Measurements from ENCODE around the gene ERV3-1. TPM values are rescaled to one million over a fixed set of nuclear protein-coding genes. Genes with fewer than 3 reads are reported as not detected.
"Not testable (repeated sequence)": the region's sequence is repeated elsewhere in the genome, so short reads cannot be mapped to it uniquely, and the experiment has no call there.

ERV3-1 gene
- total RNA-seq, 1 experiment from 2014 or later: 16.5 TPM

DNA sequence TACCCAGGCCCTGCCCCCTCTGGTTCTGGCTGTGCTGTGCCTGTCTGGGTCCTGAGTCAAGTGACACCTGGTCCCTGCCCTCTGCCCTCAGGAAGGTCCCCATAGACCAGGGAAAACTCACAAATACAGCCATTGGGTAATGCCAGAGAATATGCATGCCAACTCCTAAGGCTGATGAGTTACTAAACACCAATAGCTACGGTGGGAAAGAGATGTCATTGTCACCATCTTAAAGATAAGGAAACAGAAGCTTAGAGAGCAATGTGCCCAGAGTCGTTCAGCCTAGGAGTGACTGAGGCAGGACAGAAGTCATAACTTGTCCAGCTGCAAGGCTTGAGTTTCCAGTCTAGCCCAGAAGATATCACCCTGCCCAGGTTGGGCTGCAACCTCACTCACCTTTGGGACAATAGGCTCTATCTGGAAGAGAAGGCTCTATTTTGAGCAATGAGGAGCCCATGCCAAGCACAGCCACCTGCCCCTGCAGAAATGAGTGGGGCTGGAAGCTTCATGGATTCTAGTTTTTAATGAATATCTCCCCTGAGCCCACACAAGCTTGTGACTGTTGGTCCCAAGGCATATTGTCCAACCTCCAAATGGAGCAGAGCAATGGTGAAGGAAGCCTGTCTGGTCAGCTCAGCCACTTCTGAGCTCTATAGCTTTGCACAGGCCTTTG lies 60.8 kb downstream of the ERV3-1 start:
- Mint-ChIP-seq H3K27me3 (ENCODE audit: low read depth) (peaks cover 40% of the 10 kb centered on the region), H3K9me3 (no peaks in the 10 kb centered on the region), H3K4me1 (peaks cover 0 to 6% of the 10 kb centered on the region in 2 experiments; a peak in 2 of 4 replicates), H3K4me3 (no peak overlapping the region; a peak in 1 of 5 replicates), H3K36me3 (ENCODE audit: insufficient read depth in 1 of 3, low read depth in 3 of 3) (peaks cover 0 to 2% (median 0%) of the 10 kb centered on the region in 3 experiments; a peak in 1 of 7 replicates), H3K27ac (no peak overlapping the region)
- Histone ChIP-seq H2AFZ (ENCODE audit: low read length) (no peak overlapping the region), H3T11ph (ENCODE audit: low read length) (no peak overlapping the region), H3K4me2 (ENCODE audit: insufficient read depth, insufficient read length, low read length) (no peak overlapping the region), H2BK20ac (ENCODE audit: low read depth, low read length, poor library complexity, severe bottlenecking) (no peak overlapping the region), H3K9me3 (ENCODE audit: control insufficient read depth, low read depth, low read length) (no peaks in the 10 kb centered on the region), H2BK15ac (ENCODE audit: low read depth, low read length) (no peak overlapping the region), H4K5ac (ENCODE audit: insufficient read length, low read depth, low read length) (no peak overlapping the region), H4K91ac (ENCODE audit: insufficient read length, low read depth, low read length) (no peak overlapping the region), H2BK120ac (ENCODE audit: low read depth, low read length, poor library complexity, severe bottlenecking) (no peak overlapping the region), H3K79me1 (ENCODE audit: insufficient read depth, low read depth, low read length, poor library complexity, severe bottlenecking) (no peaks in the 10 kb centered on the region), H3K23me2 (ENCODE audit: insufficient read length, low read depth, low read length, poor library complexity, severe bottlenecking) (peaks cover 10% of the 10 kb centered on the region), H3K27ac (ENCODE audit: insufficient read length, low read depth, low read length) (no peak overlapping the region), H3K9ac (ENCODE audit: extremely low read depth, insufficient read length, low read length) (no peak overlapping the region), H3K56ac (ENCODE audit: insufficient read length, low read depth, low read length) (no peak overlapping the region), H2AK5ac (ENCODE audit: insufficient read length, low read length) (no peak overlapping the region), H2BK5ac (ENCODE audit: insufficient read length, low read length) (no peak overlapping the region), H3K18ac (ENCODE audit: insufficient read length, low read depth, low read length) (no peak overlapping the region), H4K20me1 (ENCODE audit: control insufficient read depth, insufficient read depth, insufficient read length) (no peaks in the 10 kb centered on the region), H3K4ac (ENCODE audit: low read depth, low read length) (no peak overlapping the region), H3K14ac (ENCODE audit: insufficient read depth, low read length) (no peak overlapping the region), H3K79me2 (ENCODE audit: insufficient read depth, low read length) (no peaks in the 10 kb centered on the region), H3K4me1 (ENCODE audit: insufficient read depth, low read length) (no peaks in the 10 kb centered on the region; the same call in 1 of the 2 replicates), H2BK12ac (ENCODE audit: insufficient read length, low read depth, low read length) (no peak overlapping the region), H3K23ac (ENCODE audit: insufficient read length, low read depth, low read length) (no peak overlapping the region), H4K8ac (replicated peaks; ENCODE audit: insufficient read length, low read depth, low read length) (no peak overlapping the region), H3K27me3 (ENCODE audit: insufficient read depth, low read length) (no peaks in the 10 kb centered on the region; the same call in 1 of the 2 replicates)
- no peak for DNase-seq
- no CpG with 5 or more reads among the region's 2 CpGs for WGBS (ENCODE audit: extremely low coverage, insufficient read length, low lambda C conversion rate)
- TF ChIP-seq CTCF (conservative IDR thresholded peaks at IDR 0.05): no peak

GRCh38 chr7:64944667-64945502 lies 61.6 kb downstream of the ERV3-1 start:
- DNase-seq; H3T11ph ChIP-seq (ENCODE audit: low read length); H2BK20ac ChIP-seq (ENCODE audit: low read depth, low read length, poor library complexity, severe bottlenecking); H3K18ac ChIP-seq (ENCODE audit: insufficient read length, low read depth, low read length); H3K4me1 Mint-ChIP-seq; H2BK12ac ChIP-seq (ENCODE audit: insufficient read length, low read depth, low read length); H3K4me3 Mint-ChIP-seq; H3K27ac ChIP-seq (ENCODE audit: insufficient read length, low read depth, low read length); H3K4me2 ChIP-seq (ENCODE audit: insufficient read depth, insufficient read length, low read length); H2AK5ac ChIP-seq (ENCODE audit: insufficient read length, low read length); H3K4ac ChIP-seq (ENCODE audit: low read depth, low read length); H3K4me1 ChIP-seq (ENCODE audit: insufficient read depth, low read length); H3K56ac ChIP-seq (ENCODE audit: insufficient read length, low read depth, low read length); H3K14ac ChIP-seq (ENCODE audit: insufficient read depth, low read length); H3K9me3 Mint-ChIP-seq; H2BK5ac ChIP-seq (ENCODE audit: insufficient read length, low read length); H3K36me3 Mint-ChIP-seq (ENCODE audit: insufficient read depth in 1 of 3, low read depth in 3 of 3); H4K8ac ChIP-seq (replicated peaks; ENCODE audit: insufficient read length, low read depth, low read length); H3K23ac ChIP-seq (ENCODE audit: insufficient read length, low read depth, low read length); H2BK120ac ChIP-seq (ENCODE audit: low read depth, low read length, poor library complexity, severe bottlenecking); H4K5ac ChIP-seq (ENCODE audit: insufficient read length, low read depth, low read length); H4K20me1 ChIP-seq (ENCODE audit: control insufficient read depth, insufficient read depth, insufficient read length); H3K23me2 ChIP-seq (ENCODE audit: insufficient read length, low read depth, low read length, poor library complexity, severe bottlenecking); H2BK15ac ChIP-seq (ENCODE audit: low read depth, low read length); H3K9ac ChIP-seq (ENCODE audit: extremely low read depth, insufficient read length, low read length); H2AFZ ChIP-seq (ENCODE audit: low read length); H3K27ac Mint-ChIP-seq; H3K27me3 ChIP-seq (ENCODE audit: insufficient read depth, low read length); H3K79me2 ChIP-seq (ENCODE audit: insufficient read depth, low read length); H4K91ac ChIP-seq (ENCODE audit: insufficient read length, low read depth, low read length); H3K9me3 ChIP-seq (ENCODE audit: control insufficient read depth, low read depth, low read length); H3K79me1 ChIP-seq (ENCODE audit: insufficient read depth, low read depth, low read length, poor library complexity, severe bottlenecking): not testable (repeated sequence)
- no CpG with 5 or more reads among the region's 5 CpGs for WGBS (ENCODE audit: extremely low coverage, insufficient read length, low lambda C conversion rate)
- peaks cover 39% of the 10 kb centered on the region for H3K27me3 Mint-ChIP-seq (ENCODE audit: low read depth)

Data from H9 (cell line).